HG03342 (cell line): ENCODE data around the gene PDHA1.

Source experiments
- ATAC-seq: cut with Tn5 transposase; IDR thresholded peaks from one replicate; pipeline ENCODE4 v1.9.1; 2021; ENCODE audit warnings: mild to moderate bottlenecking, moderate library complexity; ENCODE audit not compliant: unreplicated experiment

The PDHA1 gene

GRCh38 chrX:19373351-19373891 is 29.7 kb downstream of the PDHA1 start:
- no peak for ATAC-seq

DNA sequence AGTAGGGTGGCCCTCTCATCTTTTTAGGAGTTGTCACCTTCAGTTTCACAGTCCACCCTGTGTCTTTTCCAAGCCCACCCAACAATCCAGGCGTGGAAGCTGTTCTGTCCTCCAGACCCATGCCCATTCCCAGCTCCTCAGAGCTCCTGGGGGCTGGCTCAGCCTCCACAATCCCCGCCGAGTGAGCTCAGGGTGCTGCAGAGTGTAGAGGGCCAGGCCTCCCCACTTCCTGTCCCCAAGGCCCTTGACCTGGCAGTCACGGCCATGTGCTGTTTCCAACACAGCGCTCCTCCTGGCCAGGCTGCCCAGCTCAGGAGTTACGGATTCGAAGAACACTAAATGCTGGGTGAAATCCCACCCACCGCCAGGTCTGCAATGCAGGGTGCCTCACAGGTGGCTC is 31.8 kb downstream of the PDHA1 start:
- ATAC-seq, result no peak

GRCh38 chrX:19377799-19378198 is 34.1 kb downstream of the PDHA1 start:
- ATAC-seq, result no peak

GRCh38 chrX:19381326-19381725 is 37.6 kb downstream of the PDHA1 start:
- no peak for ATAC-seq

GRCh38 chrX:19382555-19383145 is 38.9 kb downstream of the PDHA1 start:
- peak; percentile 66 for ATAC-seq

GRCh38 chrX:19386679-19387078 is 43.0 kb downstream of the PDHA1 start:
- no peak for ATAC-seq

- no peak for ATAC-seq
These were observed 44.4 kb downstream of the PDHA1 start for GRCh38 chrX:19388064-19388679.

DNA sequence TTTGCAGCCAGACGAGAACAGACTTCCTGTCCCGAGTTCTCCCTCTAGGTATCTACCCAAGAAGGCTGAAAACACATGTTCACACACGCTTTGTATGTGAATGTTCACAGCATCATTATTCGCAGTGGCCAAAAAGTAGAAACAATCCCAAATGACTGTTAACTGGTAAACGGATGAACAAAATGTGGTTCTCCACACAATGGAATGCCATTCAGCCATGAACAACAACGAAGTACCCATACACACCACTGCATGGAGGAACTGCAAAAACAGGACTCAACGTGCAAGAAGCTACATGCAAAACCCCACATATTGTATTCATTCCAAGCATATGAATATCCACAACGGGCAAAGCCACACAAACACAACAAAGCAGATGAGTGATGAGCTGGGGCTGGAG is 45.0 kb downstream of the PDHA1 start:
- no peak for ATAC-seq

GRCh38 chrX:19389227-19389845 is 45.6 kb downstream of the PDHA1 start:
- no peak for ATAC-seq

GRCh38 chrX:19392078-19392477 is 48.4 kb downstream of the PDHA1 start:
- ATAC-seq, result no peak

DNA sequence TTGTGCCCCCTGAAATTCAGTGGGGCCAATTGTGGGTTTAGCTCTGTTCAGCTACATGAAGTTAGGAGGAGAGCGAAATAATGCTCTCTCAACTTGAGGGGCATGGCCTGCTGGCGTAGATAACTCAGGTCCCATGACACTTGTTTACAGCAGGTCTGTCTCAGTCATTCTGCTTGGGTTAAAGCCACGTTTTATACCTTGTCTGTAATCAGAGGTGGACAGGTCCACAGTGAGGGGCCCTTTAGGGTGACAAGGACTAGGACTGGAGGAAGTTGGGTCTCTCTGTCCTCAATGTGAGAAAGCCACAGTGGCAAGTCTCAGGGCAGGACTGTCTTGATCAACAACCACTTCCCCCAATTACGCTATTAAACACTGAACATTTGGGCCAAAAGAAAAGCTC is 49.0 kb downstream of the PDHA1 start:
- no peak for ATAC-seq

DNA sequence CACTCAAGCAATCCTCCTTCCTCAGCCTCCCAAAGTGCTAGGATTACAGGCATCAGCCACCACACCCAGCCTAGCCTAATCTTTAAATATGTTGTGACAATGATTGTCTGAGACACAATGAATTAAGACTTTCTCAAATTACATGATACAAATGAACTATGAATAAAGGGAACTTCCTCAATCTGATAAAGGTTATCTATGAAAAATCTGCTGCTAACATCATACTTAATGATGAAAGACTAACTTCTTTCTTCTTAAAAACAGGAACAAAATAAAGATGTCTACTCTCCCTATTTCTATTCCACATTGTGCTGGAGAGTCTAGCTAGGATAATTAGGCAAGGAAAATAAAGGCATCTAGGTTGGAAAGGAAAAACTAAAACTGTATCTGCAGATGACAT is 60.0 kb downstream of the PDHA1 start:
- ATAC-seq, result no peak

DNA sequence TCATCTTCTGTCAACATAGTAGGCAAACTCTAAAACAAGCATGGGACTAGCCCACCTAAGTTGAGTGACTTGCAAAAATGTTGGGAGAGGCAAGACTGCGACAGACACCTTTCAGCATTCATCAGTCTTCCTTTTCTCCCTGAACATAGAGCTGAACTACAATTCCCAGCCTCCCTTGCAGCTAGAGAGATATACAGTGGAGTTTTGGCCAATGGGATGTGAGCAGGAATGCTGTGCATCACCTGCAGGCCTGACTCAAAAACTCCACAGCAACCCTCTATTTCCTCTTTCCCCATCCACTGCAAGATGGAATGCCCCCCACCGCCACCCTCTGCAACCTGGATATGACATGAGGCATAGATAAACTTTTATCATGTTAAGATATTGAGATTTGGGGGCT is 66.5 kb downstream of the PDHA1 start:
- no peak for ATAC-seq
